Panc1 (cell line): ENCODE results near the gene PRKCD.

Experiments
- SIN3A ChIP-seq: IDR thresholded peaks from 2 replicates; pipeline ENCODE4 v1.6.1; 2012; ENCODE audit warnings: low read depth, mild to moderate bottlenecking, low read length, moderate library complexity, borderline replicate concordance; ENCODE audit not compliant: insufficient read depth
- TF ChIP-seq, protein P1 (sequence below): fragments of 450-650 bp; IDR thresholded peaks from 2 replicates; pipeline ENCODE4 v1.5.1; 2017; ENCODE audit warnings: mild to moderate bottlenecking

DNA sequence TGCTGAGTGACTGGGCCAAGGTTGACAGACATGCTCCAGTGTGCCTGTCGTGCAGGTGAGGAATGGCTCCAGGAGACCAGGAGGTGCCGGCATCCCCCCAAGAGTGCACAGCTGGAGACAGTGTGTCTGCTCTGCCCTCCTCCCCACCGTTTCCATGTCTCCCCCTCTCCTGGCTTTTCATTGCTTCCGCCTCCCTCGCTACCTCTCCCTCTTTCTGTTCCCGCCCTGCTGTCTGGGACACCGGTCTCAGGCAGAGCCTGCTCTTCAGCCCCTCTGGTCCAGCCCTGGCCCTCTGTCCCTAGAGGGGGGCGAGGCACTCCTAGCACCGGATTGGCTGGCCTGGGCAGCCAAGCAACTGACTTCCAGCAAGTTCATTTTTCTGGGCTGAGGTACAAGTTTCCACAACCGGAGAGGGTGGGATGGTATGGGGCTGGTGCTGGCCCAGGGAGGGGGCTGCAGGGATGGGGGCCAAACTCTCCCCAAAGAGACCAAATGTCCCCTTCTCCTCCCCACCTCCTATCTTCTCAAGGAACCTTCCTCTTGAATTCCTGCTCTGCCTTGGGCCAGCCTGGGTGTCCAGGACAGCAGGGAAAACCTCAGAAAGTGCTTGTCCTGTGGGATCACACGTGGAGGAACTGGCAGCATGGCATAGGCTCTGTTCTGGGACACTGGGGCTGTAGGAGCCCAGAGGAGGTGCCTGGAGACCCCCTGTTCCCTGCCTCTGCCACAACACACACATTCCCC, 32.6 kb downstream of the PRKCD start:
- TF ChIP-seq, protein P1, sequence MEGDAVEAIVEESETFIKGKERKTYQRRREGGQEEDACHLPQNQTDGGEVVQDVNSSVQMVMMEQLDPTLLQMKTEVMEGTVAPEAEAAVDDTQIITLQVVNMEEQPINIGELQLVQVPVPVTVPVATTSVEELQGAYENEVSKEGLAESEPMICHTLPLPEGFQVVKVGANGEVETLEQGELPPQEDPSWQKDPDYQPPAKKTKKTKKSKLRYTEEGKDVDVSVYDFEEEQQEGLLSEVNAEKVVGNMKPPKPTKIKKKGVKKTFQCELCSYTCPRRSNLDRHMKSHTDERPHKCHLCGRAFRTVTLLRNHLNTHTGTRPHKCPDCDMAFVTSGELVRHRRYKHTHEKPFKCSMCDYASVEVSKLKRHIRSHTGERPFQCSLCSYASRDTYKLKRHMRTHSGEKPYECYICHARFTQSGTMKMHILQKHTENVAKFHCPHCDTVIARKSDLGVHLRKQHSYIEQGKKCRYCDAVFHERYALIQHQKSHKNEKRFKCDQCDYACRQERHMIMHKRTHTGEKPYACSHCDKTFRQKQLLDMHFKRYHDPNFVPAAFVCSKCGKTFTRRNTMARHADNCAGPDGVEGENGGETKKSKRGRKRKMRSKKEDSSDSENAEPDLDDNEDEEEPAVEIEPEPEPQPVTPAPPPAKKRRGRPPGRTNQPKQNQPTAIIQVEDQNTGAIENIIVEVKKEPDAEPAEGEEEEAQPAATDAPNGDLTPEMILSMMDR: no peak
- no peak for TF ChIP-seq SIN3A
